NCI-H82 (cell line): ENCODE data around the gene NUDT1.

Experiments
- DNase-seq: peaks from one replicate; lab custom pipeline; 2025; lab: John Stamatoyannopoulos, UW

The NUDT1 gene

GRCh38 chr7:2299131-2299829 is 57.3 kb downstream of the NUDT1 start:
- no peak for DNase-seq

- DNase-seq, result no peak
Observed at GRCh38 chr7:2299870-2300512, 58.0 kb downstream of the NUDT1 start.
